ENCODE data around the gene AGMO. TPM values are rescaled to one million over a fixed set of nuclear protein-coding genes. Genes with fewer than 3 reads are reported as not detected.

Gene AGMO
- total RNA-seq, 2 donors from 2014 or later, result 0.37 to 0.47 TPM

- no peaks in the 10 kb centered on the region for H3K36me3 ChIP-seq
- no peak for TF ChIP-seq CTCF (IDR thresholded peaks at IDR 0.05)
- H3K27ac ChIP-seq, result no peak overlapping the region
- no peaks in the 10 kb centered on the region for H3K4me1 ChIP-seq
- DNase-seq, result no peak
- H3K27me3 ChIP-seq, result no peaks in the 10 kb centered on the region
- no peaks in the 10 kb centered on the region for H3K9me3 ChIP-seq
- intact Hi-C loops (cut with DNase I), result no loop called here
- no peak overlapping the region for H3K4me3 ChIP-seq
- no peak overlapping the region for H3K9ac ChIP-seq (ENCODE audit: low read depth in 2 of 2, low read length in 2 of 2)
Measured at GRCh38 chr7:15315678-15316077, 246.1 kb downstream of the AGMO start.

DNA sequence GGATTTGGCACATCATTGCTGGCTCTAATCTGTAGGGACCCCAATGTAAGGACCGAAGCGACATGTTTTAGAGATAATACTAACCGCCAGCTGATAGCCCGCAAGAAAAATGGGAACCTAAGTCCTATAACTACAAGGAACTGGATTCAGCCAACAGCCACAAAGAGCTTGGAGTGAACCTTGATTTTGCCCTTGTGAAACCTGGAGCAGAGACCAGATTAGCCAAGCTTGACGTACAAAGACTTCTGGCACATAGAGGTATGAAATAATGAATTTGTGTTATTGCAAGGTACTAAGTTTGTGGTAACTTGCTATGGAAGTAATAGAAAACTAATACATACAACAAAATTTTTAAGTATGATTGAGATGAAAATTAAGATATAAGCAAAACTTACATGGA lies 246.9 kb downstream of the AGMO start:
- no peaks in the 10 kb centered on the region for H3K4me1 ChIP-seq
- H3K27ac ChIP-seq, result no peak overlapping the region
- H3K27me3 ChIP-seq, result no peaks in the 10 kb centered on the region
- no peak overlapping the region for H3K9ac ChIP-seq (ENCODE audit: low read depth in 2 of 2, low read length in 2 of 2)
- no peaks in the 10 kb centered on the region for H3K36me3 ChIP-seq
- no peak for TF ChIP-seq CTCF (IDR thresholded peaks at IDR 0.05)
- intact Hi-C loops (cut with DNase I), result no loop called here
- no peaks in the 10 kb centered on the region for H3K9me3 ChIP-seq
- no peak overlapping the region for H3K4me3 ChIP-seq
- no peak for DNase-seq

DNA sequence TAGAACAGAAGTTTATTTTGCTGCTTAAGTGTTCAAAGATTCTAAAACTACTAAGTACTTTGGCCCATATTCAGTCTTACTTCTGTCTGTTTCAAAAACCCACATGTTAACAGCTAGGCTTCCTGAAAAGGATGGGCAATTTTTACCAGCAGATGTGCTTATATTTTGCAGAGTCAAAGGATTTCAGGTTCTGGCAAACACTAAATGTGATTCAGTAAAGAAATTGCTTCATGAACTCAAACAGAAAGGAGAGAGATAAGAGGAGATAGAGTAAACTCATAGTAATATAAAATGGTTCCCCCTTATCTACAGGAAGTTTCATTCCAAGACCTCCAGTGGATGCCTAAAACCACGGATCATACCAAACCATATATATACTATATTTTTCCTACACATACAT lies 248.5 kb downstream of the AGMO start:
- no peak for DNase-seq
- H3K27me3 ChIP-seq, result no peaks in the 10 kb centered on the region
- intact Hi-C loops (cut with DNase I), result no loop called here
- H3K4me3 ChIP-seq, result no peak overlapping the region
- H3K9me3 ChIP-seq, result no peaks in the 10 kb centered on the region
- no peak overlapping the region for H3K9ac ChIP-seq (ENCODE audit: low read depth in 2 of 2, low read length in 2 of 2)
- no peak for TF ChIP-seq CTCF (IDR thresholded peaks at IDR 0.05)
- no peaks in the 10 kb centered on the region for H3K4me1 ChIP-seq
- no peak overlapping the region for H3K27ac ChIP-seq
- no peaks in the 10 kb centered on the region for H3K36me3 ChIP-seq

DNA sequence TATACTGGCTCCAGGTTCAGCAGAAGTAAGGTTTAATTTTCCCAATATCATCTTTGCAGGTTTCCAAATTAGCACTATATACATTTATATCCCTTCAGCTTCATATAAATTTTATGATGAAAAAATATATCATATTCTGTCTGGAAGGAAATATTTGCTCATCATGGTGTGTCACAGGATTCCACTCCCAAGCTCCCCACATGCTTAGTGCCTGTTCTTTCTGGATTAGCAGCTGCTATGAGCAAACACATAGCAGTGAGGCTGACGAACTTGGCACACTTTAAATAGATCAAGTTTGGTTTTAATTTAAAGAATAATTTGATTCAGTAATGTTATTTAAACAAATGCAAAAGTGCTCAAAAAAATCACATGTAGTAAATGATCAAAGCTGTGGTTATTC lies 251.9 kb downstream of the AGMO start:
- H3K27me3 ChIP-seq, result no peaks in the 10 kb centered on the region
- TF ChIP-seq CTCF (IDR thresholded peaks at IDR 0.05), result no peak
- no peak overlapping the region for H3K27ac ChIP-seq
- H3K9me3 ChIP-seq, result no peaks in the 10 kb centered on the region
- intact Hi-C loops (cut with DNase I), result no loop called here
- no peaks in the 10 kb centered on the region for H3K36me3 ChIP-seq
- no peak overlapping the region for H3K4me3 ChIP-seq
- H3K4me1 ChIP-seq, result no peaks in the 10 kb centered on the region
- no peak overlapping the region for H3K9ac ChIP-seq (ENCODE audit: low read depth in 2 of 2, low read length in 2 of 2)
- DNase-seq, result no peak

- Histone ChIP-seq H3K4me3 (no peak overlapping the region), H3K9ac (ENCODE audit: low read depth in 2 of 2, low read length in 2 of 2) (no peak overlapping the region), H3K9me3 (no peaks in the 10 kb centered on the region), H3K36me3 (no peaks in the 10 kb centered on the region), H3K27me3 (no peaks in the 10 kb centered on the region), H3K27ac (no peak overlapping the region), H3K4me1 (no peaks in the 10 kb centered on the region)
- no peak for DNase-seq
- TF ChIP-seq CTCF (IDR thresholded peaks at IDR 0.05), result no peak
- intact Hi-C loops (cut with DNase I), result no loop called here
Measured at GRCh38 chr7:15308821-15309220, 253.0 kb downstream of the AGMO start.

DNA sequence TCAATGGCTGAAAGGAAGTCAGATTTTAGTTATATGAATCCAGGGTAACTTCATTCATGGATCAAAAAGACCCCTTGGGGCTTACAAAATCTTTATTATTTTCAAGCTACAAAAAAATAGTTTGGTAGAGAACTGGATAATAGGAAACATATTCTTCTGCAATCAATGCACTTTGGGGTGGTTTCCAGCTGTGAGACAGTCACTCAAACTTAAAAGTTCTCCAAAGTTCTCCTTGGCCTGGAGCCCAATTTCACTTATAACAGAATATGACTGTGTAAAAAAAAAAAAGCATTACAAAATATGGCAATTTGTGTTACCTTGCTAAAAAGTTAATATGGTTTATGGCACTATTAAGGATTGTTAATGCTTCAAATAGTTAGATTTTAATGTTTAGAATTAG lies 255.5 kb downstream of the AGMO start:
- Histone ChIP-seq H3K36me3 (no peaks in the 10 kb centered on the region), H3K9me3 (no peaks in the 10 kb centered on the region), H3K4me1 (no peaks in the 10 kb centered on the region), H3K27me3 (no peaks in the 10 kb centered on the region), H3K9ac (ENCODE audit: low read depth in 2 of 2, low read length in 2 of 2) (no peak overlapping the region), H3K27ac (no peak overlapping the region), H3K4me3 (no peak overlapping the region)
- intact Hi-C loops (cut with DNase I), result no loop called here
- TF ChIP-seq CTCF (IDR thresholded peaks at IDR 0.05), result no peak
- DNase-seq, result no peak

Data from colonic mucosa (tissue), 4 donors.